IPS-NIHi7 (cell line): ENCODE measurements around the gene ABCC4.
A peak's percentile ranks its signal among the peaks of the same experiment; 100 is the strongest.

ENCODE experiments used
- DNase-seq: peaks from one replicate; pipeline ENCODE4 v3.0.0; 2012; ENCODE audit warnings: mixed read lengths; ENCODE audit errors: extremely low spot score

ABCC4 gene

GRCh38 chr13:95120650-95121049 is 180.6 kb downstream of the ABCC4 start:
- no peak for DNase-seq

DNA sequence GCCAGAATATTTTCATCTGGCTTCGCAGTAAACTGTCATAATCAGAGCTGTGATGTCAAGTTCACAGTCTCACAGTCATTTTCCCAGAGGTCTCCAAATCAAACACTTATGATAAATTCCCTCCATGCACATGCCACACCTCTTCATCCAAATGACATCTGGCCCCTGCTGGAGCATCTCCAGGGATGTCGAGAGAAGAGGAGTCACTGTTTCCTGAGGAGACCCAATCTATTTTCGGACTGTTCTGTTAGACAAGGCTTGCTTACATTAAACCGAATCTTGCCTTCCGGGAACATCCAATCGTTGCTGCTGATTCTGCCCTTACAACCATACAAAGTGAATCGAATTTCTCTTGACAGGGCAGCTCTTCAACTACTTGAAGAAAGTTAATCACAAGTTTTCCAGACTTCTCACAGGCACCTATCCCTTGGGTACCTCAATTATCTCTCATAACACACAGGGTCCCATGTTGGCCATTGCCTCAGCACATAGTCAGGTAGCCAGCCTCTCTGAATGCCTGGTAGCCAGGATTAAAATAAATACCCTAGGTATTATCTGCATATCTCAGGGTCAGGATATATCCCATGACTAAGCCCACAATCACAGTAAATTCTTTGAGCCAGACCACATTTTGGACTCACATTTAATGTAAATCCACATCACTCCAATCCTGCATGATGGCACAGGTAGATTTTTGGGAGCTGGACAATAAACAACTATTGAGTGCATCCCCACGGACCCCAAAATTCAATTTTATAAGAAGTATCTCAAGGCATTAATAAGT is 182.5 kb downstream of the ABCC4 start:
- no peak for DNase-seq

GRCh38 chr13:95117092-95117491 is 184.2 kb downstream of the ABCC4 start:
- DNase-seq: no peak

DNA sequence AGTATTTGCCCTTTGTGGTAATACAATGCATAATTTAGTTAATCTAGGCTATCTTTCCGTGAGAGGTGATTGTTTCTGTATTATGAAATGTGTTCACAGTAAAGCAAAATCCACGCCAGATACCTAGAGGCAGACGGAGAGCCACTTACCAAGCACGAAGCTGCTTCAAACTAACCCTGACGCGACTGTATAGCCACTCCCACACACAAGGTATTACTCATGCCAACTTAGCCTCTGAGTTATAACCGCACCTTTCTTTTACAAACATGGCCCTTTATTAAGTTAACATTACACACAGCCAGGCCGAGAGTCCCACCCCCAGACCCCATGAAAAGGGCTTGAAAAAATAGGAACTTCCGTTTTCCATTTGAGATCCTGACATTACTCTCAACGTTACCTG is 185.7 kb downstream of the ABCC4 start:
- no peak for DNase-seq

GRCh38 chr13:95113601-95114000 is 187.7 kb downstream of the ABCC4 start:
- no peak for DNase-seq

DNA sequence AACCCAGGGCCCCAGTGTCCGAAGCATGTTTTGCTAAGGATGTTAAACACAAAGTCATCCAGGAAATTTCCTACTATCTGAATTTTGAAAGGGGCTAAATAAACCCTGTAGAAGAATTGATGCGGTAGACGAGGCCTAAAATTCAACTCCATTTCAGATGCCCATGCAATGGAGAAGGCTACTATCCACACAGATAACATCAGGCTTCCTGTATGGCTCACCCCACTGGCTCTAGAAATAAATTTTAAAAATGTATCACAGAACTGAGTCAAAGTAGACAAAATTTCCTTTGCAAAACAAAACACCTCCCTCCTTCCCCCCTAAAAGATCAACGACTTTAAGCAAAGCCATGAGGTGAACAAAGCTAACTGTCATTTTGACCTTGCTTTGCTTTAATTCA is 188.4 kb downstream of the ABCC4 start:
- DNase-seq: no peak

DNA sequence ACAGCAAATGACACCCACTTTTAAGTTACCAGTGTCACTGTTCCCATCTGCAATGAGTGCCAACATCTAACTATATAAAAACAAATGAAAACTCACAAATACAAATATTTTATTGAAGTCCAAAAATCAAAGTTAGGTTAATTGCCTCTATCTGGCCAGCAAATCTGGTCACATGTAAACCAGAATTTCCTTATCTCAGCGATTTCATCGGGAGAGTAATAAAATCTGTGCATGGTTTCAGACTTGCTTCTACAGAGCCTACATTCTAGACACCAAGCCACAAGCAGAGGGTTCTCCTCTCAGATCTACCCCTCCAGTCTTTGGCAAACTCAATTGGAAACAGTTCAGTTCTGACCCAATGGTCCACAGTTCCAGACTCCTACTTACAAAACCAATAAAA is 189.6 kb downstream of the ABCC4 start:
- no peak for DNase-seq

GRCh38 chr13:95106562-95106961 is 194.7 kb downstream of the ABCC4 start:
- DNase-seq: no peak

- no peak for DNase-seq
These were observed 200.5 kb downstream of the ABCC4 start for GRCh38 chr13:95100525-95101433.

DNA sequence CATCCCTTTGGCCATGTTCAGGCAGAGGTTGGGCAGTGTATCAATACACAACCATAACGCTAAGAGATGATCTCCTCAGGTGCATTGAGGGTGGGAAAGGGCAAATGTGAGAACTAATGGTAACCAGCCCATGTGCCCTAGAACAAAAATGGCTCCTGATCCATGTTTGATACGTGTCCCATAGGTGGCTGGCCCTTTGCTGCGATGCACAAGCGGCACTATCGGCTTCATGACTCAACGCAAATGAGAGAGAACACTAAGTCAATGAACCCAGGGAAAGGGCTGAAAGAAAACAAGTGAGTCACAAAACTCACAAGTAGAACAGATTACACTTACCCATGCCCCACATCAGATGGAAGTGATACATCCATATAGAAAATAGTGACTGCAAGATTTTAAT is 201.7 kb downstream of the ABCC4 start:
- no peak for DNase-seq

GRCh38 chr13:95098916-95099315 is 202.3 kb downstream of the ABCC4 start:
- no peak for DNase-seq

DNA sequence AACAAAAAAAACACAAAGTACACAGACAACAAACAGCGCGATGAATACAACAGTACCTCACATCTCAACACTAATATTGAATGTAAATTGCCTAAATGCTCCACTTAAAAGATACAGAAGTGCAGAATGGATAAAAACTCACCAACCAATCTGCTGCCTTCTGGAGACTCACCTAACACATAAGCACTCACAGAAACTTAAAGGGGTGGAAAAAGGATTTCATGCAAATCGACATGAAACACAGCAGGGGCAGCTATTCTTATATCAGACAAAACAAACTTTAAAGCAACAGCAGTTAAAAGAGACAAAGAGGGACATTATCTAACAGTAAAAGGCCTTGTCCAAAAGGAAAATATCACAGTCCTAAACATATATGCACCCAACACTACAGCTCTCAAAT is 209.5 kb downstream of the ABCC4 start:
- no peak for DNase-seq

GRCh38 chr13:95087746-95088305 is 213.4 kb downstream of the ABCC4 start:
- DNase-seq: no peak

DNA sequence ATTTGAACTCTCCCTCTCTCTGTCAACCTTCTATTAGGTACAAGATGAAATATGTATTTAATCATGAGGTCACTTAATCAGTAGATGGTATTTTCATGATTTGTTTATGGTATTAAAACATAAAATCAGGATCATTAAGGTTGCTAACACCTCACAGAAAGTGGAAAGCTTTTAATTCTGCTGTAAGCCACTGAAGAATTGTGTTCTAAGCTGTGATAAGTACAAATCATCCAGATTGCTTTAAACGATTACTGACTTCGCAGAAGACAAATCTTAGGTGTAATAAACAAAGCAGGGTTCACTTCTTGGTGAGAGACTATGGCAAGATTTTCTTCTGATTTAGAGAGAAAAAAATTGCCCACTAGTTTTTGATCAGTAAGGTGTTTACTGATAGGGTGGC is 214.5 kb downstream of the ABCC4 start:
- no peak for DNase-seq

DNA sequence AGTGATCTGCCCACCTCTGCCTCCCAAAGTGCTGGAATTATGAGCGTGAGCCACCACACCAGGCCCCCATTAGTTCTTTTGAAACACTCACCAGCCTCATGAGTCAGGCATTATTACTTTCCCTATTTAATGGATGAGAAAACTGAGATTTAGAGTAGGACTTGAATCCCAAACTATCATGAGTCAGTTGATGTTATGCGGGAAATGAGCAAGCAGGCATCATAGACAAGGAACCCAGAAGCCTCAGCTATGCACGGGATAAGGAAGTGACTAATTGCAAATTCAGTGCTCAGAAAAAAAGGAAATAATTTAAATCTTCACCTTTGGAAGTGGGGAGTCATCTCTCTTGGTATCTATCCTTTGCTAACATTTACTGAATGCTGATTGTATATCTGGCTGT is 217.5 kb downstream of the ABCC4 start:
- no peak for DNase-seq

DNA sequence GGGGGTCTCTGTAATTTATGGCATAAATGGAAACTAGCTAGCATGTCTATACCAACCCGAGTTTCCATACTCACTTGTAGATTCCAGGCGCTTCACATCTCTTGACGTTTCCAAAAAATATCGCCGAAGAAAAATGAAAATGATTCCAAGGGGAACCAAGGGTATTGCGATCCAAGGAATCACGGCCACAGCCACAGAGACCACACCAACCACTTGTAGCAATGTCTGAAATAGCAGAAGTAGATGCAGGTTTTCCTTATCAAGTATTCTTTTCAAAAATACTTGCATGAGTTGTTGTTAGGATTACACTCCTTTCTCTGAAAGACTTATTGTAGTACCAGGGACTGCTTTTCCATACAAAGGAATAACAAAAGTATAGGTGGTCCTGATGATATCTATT is 218.2 kb downstream of the ABCC4 start:
- no peak for DNase-seq

DNA sequence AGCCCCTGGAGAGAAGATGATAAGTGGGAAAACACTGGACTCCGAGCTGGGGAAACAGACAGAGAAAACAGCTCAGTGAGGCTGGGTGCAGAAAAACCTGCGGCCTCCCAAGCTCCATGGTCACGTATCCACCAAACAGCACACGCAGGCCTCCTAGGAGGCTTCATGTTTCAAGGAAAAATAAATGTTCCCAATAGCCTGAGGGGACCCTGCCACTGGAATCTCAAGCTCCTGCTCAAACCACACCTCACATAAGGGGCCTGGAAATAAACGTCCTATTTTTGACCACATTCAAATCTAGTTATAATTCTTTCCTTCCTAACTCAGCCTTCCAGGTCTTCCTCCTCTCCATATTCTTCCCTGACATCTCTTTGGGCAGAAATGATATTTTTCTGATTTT is 225.7 kb downstream of the ABCC4 start:
- no peak for DNase-seq

DNA sequence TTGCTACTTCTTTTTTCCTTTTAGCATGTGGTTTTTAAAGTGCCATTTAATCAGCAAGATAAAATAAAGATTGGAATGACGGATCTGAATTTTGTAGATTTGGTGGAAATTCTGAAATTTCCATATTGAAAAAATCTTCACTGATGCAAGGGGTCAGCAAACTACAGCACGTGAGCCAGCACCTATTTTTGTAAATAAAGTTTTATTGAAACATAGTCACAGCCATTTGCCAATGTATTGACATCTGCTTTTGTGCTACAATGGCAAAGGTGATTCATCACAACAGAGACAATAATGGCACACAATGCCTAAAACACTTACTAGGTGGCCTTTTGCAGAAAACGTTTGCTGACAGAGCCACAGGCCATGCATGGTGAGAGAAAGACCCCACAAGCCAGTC is 226.4 kb downstream of the ABCC4 start:
- DNase-seq: no peak

GRCh38 chr13:95073747-95074311 is 227.4 kb downstream of the ABCC4 start:
- DNase-seq: no peak

DNA sequence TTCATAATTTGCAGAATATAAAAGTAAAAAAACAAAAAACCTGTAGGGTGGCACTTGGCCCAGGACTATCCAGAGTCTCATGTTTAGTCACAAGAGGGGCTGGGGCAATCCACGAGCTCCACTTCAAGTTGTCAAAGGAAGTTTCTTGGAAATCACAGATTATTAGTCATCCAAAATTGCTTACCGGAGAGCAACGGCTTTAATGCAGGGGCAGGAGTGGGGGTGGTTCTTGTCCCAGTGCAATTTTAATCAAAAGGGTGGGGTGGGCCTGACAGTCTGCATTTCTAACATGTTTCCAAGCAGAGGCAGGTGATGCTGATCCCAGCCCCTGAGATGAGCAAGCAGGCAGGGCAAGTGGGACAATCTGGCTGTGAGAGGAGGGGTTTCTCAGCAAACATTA is 233.9 kb downstream of the ABCC4 start:
- DNase-seq: no peak

- no peak for DNase-seq
These were observed 241.2 kb downstream of the ABCC4 start for GRCh38 chr13:95060014-95060519.

- peak; percentile 41 for DNase-seq
These were observed 241.9 kb downstream of the ABCC4 start for GRCh38 chr13:95059306-95059705.
